Left ventricle myocardium superior (tissue), 1 donor: ENCODE measurements around the gene HNRNPH1. TPM values are rescaled to one million over a fixed set of nuclear protein-coding genes. Genes with fewer than 3 reads are reported as not detected.
"Not testable (repeated sequence)": the region's sequence is repeated elsewhere in the genome, so short reads cannot be mapped to it uniquely, and the experiment has no call there.

Experiments
- ATAC-seq: fragments of 200-7000 bp; cut with Tn5 transposase; one replicate; pipeline ENCODE4 v1.9.1; 2020; ENCODE audit warnings: mild to moderate bottlenecking, moderate library complexity
- DNase-seq: peaks from one replicate; pipeline ENCODE4 v3.0.0-alpha.2; 2020
- intact Hi-C: fragments of 100-400 bp; cut with micrococcal nuclease; formaldehyde crosslinking; loops from one replicate; pipeline ENCODE4 v1.11.0; 2022
- long read RNA-seq: library from polyadenylated mRNA; unstranded; transcript quantifications from one replicate; pipeline ENCODE4 v2.0.0, GENCODE V29; 2021
- total RNA-seq: library from RNA; stranded (reverse); fragmentation: NEBNext Ultra II Directional; extraction: Animal tissue kit (Norgen Biotek cat#: 25700); gene quantifications from one replicate; pipeline ENCODE4 v1.2.1, GENCODE V29; 2021
- donor health status: DM: no; HTN: yes; CAD: no; lungs with severe emphysema.

HNRNPH1 gene, protein sequence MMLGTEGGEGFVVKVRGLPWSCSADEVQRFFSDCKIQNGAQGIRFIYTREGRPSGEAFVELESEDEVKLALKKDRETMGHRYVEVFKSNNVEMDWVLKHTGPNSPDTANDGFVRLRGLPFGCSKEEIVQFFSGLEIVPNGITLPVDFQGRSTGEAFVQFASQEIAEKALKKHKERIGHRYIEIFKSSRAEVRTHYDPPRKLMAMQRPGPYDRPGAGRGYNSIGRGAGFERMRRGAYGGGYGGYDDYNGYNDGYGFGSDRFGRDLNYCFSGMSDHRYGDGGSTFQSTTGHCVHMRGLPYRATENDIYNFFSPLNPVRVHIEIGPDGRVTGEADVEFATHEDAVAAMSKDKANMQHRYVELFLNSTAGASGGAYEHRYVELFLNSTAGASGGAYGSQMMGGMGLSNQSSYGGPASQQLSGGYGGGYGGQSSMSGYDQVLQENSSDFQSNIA
- 230 TPM for total RNA-seq
- long read RNA-seq, transcript HNRNPH1-204 (14 exons, 2,248 nt), result major isoform, 18 of 52 reads
- long read RNA-seq, transcript HNRNPH1-203 (14 exons, 2,279 nt), result minor isoform, 12 of 52 reads
- long read RNA-seq, partial matches to known transcripts, result 5 of 52 reads
- long read RNA-seq, other reads (novel, unspliced or antisense), result 15 of 52 reads

DNA sequence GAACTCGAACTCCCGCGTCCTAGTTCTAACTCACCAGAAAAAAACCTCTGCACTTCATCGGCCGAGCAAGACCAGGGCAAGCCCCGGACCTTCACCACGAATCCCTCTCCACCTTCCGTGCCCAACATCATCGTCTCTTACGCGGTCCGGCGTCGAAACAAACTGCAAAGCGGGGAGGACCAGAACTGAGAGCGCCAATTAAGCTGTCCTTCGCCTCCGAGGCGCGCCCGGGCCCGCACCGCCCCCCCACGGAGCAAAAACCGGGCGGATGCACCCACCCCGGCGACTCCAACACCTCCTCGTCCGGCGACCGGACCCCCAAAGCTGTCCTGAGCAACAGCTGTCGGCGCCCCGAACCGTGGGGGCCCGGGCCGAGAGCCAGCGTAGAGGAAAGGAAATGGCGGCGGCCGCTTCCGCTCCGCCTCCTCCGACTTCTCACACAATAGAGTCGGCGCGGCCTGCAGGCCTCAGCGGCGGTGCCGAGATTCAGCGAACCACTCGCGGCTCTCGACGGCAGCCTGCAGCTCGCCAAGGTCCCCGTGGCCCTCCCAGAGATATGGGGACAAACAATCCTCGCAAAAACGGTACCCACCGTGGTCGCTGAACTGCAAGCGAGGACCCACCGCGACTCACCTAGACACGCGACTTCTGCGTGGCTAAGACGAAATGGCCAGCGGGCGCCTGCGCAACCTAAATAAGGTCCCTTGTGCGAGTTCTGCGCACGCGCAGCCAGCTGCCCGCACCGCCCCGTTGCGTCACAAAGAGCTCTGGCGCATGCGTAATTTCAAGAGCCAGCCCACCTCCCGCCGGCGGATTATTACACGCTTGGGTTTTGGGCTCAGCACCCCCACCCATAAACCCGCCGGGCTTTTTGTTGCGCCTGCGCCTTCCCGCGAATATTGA, at the start of gene HNRNPH1:
Gene HNRNPH1 (minus strand): TSS at position 669 of the 903 bp plus-strand sequence. CDS start 538 bp downstream, at position 131.
- DNase-seq, result peak; percentile 98
- intact Hi-C loops, result no loop called here
- peak; percentile 88 for ATAC-seq

DNA sequence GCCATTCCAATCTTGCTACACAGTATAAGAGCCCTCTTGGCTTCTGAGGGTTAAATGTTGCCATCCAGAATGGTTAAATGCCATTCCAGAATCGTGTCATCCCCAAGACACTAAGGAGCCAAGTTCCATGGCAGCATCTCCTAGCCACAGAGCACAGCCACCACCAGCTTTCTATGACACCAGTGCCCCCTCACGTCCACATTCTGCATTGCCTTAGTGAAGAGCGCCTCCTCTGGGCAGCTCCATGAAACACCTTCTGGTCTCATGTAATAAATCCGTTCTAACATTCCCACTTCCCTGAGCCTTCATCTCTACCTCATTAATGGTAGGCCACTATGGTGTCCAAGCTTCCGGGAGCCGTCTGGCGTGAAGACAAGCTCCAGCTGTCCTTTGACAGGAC, 44.9 kb upstream of the HNRNPH1 start:
- no peak for DNase-seq
- ATAC-seq, result peak; percentile 52
- intact Hi-C loops, result no loop called here

DNA sequence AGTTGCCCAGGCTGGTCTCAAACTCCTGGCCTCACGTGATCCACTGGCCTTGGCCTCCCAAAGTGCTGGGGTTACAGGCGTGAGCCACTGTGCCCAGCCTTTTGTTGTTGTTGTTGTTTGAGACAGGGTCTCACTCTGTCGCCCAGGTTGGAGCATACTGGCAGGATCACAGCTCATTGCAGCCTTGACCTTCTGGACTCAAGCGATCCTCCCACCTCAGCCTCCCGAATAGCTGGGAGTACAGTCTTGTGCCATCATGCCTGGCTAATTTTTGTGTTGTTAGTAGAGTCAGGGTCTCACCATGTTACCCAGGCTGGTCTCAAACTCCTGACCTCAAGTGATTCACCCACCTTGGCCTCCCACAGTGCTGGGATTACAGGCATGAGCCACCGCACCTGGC, 38.2 kb upstream of the HNRNPH1 start:
- DNase-seq, ATAC-seq, intact Hi-C loops: not testable (repeated sequence)

DNA sequence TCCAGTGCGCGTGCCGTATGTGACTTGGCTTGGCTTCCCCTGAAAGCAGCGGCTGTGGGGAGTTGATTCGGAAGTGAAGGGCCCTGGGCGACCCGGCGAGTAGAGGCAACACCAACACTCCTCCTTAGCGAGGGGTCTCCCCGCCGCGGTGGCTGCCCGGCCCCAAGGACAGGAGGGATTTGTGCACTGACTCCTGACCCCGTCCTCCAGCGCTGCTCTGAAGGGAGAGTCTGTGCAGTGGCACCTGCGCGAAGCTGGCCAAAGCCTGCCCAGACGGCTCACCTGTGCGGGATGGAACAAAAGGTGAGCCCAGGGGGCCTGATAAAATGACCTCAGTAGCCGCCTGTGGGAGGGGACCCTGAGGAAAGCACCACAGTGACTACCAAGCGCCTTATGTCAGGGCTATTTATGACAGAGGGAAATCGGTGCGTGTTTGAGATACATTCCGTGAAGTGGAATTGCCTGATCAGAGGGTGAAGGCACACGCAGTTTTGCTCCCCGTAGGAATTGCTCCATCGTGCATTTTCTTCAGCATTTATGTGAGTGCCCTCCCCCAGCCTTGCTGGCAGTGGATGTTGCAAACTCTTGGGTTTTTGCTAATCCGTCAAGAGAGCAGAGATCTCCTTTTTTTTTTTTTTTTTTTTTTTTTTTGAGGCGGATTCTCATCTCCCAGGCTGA, 34.8 kb upstream of the HNRNPH1 start:
- DNase-seq, intact Hi-C loops, ATAC-seq: not testable (repeated sequence)

DNA sequence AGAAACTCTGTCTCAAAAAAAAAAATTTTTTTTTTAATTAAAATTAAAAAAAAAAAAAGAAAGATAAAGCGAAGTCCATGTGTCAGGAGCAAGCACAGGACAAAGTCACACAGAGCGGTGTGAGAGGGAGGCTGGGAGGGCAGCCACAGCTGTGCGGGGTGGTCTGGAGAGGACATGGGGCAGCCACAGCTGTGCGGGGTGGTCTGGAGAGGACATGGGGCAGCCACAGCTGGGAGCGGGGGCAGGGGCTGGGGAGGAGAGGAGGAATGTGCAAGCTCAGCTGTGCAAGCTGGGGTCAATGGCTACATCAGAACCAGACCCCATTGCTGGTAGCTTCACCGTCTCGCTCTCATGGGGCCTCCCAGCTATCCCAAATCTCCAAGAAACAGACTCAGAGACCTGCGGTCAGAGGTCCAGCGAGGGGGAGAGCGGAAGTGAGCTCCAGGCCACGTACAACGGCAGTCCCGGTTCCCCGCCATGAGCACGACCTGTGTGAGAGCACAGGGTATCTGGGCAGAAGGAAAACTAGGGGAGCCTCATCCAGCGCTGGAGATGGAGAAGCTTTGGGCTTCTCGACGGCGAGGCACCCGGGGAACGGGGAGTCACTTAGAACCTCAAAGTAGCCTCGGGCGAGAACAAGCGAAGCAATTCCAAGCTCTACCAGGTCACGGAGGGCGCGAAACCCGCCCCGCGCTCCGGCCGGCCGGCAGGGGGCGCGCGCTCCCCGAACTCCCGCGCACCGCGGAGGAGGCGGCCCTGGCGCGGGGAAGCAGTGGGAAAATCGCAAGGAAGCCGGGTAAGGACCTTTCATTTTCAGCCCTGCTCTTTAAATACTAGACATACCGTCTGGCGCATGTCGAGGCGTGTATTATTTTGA, 34.1 kb upstream of the HNRNPH1 start:
- ATAC-seq (peak; percentile 98), DNase-seq (peak; percentile 43)
- intact Hi-C loops, result not testable (repeated sequence)

DNA sequence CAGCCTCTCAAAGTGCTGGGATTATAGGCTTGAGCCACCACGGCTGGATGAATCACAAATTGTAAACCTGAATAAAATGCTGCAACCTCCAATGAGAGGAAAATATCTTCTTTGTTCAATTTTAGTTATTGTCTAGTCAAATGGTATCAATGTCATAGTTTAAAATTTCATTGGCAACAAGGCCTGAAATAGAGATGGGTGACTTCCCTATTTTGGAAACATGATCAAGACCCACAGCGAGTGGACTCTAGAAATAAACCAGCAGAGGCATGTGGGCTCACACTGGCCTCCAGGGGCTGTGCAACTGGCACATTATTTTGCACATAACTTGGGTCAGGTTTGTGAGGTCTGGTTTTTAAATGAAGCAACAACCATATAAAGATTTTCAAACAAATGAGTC, 29.7 kb upstream of the HNRNPH1 start:
- DNase-seq, intact Hi-C loops, ATAC-seq: not testable (repeated sequence)

DNA sequence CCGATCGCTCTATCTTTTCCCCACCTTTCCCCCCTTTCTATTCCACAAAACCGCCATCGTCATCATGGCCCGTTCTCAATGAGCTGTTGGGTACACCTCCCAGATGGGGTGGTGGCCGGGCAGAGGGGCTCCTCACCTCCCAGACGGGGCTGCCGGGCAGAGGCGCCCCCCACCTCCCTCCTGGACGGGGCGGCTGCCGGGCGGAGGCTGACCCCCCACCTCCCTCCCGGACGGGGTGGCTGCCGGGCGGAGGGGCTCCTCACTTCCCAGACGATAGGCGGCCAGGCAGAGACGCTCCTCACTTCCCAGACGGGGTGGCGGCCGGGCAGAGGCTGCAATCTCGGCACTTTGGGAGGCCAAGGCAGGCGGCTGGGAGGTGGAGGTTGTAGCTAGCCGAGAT, 26.8 kb upstream of the HNRNPH1 start:
- ATAC-seq, DNase-seq, intact Hi-C loops: not testable (repeated sequence)

DNA sequence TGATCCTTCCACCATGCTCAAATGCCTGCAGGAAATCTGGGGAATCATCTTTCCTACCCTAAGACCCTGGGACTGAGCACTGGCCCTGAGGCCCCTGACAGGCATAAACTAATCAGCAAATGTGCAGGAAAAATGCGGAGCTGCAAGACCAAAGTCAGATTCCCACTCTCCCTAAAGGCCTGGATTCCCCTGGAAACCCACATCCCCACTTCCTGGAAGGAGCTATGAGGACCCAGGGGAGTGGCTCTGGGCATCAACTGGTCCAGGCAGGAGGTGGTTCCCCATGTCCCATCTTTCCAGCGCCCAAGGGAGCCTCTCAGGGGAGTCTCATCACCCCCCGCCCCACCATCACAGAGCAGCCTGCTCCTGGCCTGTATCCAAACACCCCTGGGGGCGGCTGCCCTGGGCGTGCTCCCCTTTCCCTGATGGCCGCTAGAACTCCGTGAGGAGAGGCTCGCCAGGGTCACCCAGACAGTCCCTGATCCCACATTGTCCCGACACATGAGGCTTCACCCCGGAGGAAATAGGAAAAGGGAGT, 25.8 kb upstream of the HNRNPH1 start:
- DNase-seq, intact Hi-C loops, ATAC-seq: not testable (repeated sequence)

DNA sequence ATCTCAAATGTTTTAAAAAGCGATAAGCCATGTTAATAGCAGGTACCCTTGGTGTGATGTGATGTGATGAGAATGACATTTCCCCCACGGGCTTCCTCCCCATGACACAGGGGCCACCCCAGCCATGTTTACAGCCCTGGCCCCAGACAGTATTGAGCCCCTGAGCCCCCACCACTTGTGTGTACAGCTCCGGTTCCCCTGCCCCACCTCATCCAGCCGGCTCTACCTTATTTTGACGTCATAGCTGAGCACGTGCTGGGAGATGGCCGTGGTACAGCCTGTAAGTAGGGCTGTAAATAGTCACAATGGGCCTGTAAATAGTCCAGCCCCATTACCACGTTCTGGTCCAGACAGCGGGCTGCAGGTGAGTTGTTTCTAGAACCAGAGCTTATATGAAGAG, 24.9 kb upstream of the HNRNPH1 start:
- intact Hi-C loops, result no loop called here
- ATAC-seq, result no peak
- no peak for DNase-seq

DNA sequence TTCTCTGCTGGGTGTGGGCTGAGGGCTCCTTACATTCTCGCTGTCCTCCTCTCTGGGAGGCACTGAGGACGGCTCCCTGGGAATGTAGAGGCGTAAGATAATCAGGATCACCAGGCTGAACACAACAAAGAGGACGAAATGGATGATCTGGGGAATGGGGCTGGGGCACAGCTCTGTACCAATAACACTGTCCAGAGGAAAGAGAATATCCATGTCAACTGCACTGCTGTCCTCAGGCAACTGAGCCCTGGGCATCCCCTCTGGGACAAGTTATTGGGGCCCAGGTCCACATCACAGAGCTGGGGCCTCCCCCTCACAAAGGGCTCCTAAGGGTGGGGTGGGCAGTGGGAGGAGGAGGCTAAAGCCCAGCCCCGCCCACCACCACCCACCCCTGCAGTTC, 21.3 kb upstream of the HNRNPH1 start:
- ATAC-seq, DNase-seq, intact Hi-C loops: not testable (repeated sequence)

DNA sequence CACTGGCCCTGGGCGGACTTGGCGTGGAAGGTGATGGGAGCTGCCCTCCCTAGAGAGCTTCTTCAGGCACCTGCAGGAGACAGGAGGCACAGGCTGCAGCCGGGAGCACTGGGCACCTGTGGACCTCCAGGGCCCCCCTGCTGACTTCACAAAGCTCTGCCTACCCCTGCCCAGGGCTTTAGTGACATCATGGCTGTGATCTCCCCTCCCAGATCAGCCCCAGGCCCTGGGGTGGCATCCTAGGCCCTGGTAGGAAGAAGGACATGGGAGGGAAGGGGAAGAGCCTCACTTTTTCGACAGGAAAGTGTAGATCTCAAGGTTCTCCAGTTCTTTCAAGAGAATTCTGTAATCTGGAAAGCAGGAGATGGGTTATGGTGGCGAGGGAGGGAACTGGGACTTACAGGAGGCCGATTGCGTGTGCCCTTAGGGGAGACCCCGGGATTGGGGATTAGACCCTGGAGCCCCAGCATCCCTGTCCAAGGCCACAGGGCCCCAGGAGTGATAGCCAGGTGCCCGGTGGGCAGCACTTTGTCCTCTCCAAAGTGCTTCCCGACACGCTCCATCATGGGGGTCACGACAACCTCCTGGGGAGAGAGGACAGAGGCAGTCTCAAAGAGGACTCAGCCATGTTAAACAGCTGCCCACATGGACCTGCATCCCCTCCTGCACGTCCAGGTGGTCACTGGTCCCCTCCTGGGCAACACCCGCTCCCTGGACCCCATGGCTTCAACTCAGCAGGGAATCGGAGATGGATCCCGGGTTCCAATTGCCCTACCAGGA, 19.9 kb upstream of the HNRNPH1 start:
- ATAC-seq, intact Hi-C loops, DNase-seq: not testable (repeated sequence)

DNA sequence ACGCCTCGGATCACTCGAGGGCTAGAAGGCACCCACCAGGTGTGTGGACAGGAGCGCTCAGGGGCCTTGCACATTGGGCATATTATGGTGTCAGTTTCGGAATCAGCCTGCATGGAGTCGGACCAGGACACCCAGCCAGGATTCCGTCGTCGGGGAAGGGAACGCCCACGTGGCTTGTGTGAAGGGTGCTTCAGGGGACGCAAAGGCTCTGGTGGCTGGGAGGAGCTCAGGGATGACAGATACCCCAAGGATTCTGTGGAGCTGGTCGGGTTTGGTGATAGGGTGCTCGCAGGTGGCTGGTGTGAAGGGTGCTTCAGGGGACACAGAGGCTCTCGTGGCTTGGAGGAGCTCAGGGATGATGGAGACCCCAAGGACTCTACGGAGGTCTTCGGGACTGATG, 19.2 kb upstream of the HNRNPH1 start:
- intact Hi-C loops, ATAC-seq, DNase-seq: not testable (repeated sequence)

DNA sequence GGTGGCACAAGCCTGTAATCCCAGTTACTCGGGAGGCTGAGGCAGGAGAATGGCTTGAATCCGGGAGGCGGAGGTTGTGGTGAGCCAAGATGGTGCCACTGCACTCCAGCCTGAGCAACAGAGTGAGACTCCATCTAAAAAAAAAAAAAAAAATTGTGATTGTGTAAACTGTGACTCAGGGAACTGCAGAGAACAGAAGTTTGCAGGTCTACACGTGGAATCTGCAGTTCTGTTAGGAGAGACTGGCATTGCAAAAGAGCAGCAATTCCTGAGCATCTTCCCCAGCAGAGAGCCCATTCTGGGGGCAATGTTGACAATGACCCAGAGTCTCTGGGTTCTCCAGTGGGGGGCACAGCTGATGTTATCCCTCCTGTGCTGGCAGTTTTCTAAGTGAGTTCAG, 18.3 kb upstream of the HNRNPH1 start:
- intact Hi-C loops, DNase-seq, ATAC-seq: not testable (repeated sequence)

DNA sequence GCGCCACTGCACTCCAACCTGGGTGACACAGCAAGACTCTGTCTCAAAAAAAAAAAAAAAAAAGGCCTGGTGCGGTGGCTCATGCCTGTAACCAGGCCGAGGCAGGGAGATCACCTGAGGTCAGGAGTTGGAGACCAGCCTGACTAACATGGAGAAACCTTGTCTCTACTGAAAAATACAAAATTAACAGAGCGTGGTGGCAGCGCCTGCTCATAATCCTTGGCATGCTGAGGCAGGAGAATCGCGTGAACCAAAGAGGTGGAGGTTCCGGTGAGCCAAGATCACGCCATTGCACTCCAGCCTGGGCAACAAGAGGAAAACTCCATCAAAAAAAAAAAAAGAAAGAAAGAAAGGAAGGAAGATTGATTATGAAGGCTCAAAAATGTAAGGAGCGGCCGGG, 15.8 kb upstream of the HNRNPH1 start:
- intact Hi-C loops, DNase-seq, ATAC-seq: not testable (repeated sequence)

DNA sequence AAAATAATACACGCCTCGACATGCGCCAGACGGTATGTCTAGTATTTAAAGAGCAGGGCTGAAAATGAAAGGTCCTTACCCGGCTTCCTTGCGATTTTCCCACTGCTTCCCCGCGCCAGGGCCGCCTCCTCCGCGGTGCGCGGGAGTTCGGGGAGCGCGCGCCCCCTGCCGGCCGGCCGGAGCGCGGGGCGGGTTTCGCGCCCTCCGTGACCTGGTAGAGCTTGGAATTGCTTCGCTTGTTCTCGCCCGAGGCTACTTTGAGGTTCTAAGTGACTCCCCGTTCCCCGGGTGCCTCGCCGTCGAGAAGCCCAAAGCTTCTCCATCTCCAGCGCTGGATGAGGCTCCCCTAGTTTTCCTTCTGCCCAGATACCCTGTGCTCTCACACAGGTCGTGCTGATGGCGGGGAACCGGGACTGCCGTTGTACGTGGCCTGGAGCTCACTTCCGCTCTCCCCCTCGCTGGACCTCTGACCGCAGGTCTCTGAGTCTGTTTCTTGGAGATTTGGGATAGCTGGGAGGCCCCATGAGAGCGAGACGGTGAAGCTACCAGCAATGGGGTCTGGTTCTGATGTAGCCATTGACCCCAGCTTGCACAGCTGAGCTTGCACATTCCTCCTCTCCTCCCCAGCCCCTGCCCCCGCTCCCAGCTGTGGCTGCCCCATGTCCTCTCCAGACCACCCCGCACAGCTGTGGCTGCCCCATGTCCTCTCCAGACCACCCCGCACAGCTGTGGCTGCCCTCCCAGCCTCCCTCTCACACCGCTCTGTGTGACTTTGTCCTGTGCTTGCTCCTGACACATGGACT, 11.1 kb upstream of the HNRNPH1 start:
- intact Hi-C loops, DNase-seq: not testable (repeated sequence)
- peak; percentile 98 for ATAC-seq
